Measurements from ENCODE around the gene RCC2. TPM values are rescaled to one million over a fixed set of nuclear protein-coding genes. Genes with fewer than 3 reads are reported as not detected.

The RCC2 gene
- total RNA-seq, 1 donor from 2014 or later: 41.3 TPM

DNA sequence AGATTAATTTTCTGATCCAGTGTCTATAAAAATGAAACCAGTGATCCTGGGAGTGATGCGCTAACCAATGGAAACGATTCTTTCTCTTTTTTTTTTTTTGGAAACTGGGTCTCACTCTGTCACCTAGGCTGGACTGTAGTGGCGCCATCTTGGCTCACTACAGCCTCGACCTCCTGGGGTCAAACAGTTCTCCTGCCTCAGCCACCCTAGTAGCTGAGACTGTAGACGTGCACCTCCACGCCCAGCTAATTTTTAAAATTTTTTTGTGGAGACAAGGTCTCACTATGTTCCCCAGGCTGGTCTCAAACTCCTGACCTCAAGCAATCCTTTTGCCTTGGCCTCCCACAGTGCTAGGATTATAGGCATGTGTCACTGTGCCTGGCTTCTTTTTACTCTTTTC lies 3.4 kb upstream of the RCC2 start:
- DNase-seq (ENCODE audit: low spot score): no peak

DNA sequence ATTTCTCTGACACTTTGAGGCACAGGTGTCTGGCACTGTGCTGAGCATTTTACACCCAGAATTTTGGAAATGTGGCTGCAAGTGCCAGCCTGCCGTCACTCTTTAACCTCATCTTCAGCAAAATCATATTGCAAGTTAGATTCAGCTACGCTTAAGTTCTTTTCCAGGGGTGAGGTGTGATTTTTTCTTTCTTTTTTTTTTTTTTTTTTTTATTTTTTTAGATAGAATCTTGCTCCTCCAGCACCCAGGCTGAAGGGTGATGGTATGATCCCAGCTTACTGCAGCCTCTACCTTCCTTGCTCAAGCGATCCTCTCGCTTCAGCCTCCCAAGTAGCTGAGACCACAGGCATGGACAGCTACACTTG lies 2.5 kb upstream of the RCC2 start:
- no peak for DNase-seq (ENCODE audit: low spot score)

DNA sequence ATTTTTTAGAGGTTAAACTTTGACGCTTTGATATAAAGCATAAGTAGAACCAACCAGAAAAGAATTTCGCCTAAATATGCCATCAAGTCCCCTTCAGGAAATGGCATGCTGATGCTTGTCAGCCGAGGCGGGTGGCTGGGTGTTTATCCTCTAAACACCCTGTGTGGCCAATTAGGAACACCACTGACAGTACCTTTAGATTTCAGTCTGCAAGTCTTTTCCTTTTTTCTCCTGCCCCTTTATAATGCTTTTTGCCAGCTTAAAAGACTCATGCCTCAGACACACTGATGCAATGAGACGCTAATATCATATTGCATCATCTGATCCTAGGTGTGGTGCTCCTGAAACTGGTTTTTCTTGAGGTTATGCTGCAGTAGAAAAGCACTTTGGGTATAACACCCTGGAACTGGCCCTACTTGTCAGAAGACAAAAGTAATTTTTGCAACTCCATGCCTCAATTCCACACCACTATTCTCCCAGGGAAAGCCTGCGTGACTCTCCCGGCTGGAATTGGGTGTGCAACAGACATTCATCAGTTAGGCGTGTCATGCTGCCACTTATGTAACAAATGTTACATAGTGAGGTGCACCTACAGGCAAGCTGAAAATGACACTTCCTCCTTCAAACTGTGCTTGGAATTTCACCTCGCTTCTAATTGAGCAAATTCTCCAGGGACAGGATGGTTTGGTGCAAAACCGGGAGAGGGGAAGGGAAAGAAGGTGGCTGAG lies 2.0 kb upstream of the RCC2 start:
- DNase-seq (ENCODE audit: low spot score): no peak

DNA sequence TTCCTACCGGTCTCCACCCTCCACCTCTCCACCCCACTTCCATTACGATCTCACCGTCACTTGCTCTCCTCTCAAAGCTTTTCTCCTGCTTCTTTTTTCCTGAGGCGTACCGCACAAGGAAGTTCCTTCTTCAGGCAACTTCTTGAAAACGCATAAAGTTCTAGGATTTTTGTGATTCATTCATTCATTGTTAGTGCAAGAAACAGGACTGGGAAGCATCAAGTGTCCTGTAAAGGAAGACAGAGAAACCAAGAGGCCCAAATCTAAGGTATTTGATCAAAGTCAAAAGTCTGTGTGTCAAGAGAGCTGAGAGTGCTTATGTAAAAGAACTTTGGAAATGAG lies 1.3 kb upstream of the RCC2 start:
- no peak for DNase-seq (ENCODE audit: low spot score)

DNA sequence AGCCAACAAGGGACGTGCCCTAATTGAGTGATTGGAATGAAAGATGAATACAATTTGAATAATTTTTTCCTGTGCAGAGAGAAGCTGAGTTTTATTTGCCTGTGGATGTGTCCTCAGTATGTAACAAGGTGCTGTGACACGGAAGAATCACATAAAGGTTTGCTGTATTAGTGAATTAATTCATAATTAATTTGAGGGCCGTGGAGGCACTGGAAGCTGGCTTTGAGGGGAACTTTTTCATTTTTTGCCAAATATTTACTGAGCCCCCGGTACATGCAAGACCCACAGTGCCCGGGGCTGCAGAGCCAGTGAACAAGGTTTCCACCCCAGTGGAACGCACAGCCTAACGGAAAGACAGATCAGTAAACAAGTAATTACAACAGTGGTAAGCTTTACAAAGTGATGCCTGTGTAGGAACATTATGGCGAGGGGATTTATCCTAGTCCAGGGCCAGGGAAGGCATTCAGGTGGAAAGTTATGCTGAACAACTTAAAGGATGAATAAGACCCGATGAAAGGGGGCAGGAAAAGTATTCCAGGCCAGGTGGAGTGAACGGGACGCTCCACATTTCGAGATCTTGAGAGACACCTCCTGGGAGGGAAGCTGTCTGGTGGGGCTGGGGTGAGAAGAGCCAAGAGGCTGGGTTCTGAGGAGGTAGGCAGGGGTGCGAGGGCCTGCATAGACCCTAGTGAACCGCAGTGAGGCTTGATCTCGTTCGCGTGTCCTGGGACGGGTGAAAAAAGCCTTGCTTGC lies 773 bp upstream of the RCC2 start:
- DNase-seq (ENCODE audit: low spot score): no peak

DNA sequence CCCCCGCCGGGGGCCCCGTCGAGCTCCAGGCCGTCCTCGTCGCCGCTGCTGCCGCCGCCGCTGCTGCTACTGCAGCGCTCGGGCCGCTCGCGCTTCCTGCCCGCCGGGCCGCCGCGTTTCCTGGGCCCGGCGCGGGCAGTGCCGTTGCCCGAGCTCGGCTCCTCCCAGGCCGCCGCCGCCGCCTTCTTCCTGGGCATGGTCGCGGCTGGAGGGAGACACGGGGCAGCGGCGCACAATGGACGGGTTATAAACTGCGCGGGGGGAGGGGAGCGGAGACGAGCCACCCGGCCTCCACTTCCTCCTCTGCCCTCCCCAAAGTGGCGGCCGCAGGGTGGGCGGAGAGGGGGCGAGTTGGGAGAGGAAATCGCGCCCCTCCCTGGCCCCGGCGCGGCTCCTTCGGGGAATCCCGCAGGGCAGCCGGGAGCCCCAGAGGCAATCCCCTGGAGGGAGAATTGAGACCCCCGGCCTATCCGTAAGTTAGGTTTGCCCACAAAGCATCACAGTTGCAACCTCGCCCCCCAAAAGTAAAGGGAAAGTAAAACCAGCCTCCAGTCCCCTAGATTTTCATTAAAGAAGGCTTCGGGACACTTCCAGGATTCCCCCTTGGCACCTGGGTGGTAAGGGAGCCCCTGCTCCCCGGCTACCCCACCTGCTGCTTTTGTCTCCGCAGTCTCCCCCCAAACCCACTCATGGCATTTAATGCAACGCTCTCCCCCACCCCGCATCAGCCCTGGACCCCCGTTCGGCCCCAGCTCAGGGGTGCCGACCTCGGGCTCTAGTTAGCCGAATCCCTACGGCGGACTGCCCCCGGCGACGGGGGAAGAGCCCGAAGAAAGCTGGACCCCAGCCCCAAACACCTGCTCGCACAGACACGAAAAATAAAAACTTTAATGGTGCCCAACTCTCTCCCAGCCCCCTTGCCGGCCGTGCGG lies 893 bp downstream of the RCC2 start:
- no peak for DNase-seq (ENCODE audit: low spot score)

DNA sequence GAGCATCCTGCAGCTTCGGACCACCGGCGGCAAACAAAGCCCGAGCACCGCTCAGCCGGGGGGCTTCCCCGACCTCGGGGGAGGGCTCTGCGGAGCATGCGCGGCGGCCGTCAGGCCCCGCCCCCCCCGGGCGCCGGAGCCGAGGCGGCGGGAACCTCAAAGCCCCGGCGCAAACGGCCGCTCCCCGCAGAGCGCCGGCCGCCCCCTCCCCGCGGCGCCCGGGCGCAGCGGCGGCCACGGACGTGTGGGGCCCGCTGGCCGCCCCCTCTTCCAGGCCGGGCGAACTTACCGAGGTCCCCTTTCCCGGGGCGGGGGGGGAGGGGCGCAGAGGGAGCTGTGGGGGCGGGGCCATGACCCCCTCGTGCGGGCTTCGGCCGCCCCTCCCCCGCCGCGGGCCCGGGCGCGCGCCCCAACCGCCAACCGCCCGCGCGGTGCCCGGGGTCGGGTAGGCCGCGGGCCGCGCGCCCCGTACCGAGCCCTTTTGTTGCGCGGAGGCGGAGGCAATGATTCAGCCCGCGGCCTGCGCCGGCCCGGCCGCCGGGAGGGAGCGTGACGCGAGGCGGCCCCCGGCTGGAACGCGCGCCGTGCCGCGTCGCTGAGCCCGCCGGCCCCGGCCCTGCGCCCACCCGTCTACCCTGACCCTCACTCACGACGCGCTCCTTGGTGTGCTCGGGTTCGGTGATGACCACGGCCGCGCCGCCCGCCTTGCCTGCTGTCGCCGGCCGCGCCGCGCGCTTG lies 1.7 kb downstream of the RCC2 start:
- no peak for DNase-seq (ENCODE audit: low spot score)

DNA sequence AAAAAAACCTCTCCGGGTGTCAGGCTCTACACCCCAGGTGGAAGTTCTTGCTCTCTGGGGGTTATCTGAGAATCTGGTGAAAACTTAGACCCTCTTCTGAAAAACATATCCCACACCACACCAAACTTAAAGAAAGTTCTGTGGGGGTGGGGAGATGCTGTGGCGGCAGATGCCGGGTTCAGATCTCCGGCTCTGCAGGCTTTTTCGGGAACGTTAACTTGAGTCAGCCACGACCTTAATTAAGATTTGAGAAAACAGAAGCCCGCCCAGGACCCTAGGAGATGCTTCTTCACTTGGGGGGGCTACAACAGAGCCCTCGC lies 2.3 kb downstream of the RCC2 start:
- no peak for DNase-seq (ENCODE audit: low spot score)

DNA sequence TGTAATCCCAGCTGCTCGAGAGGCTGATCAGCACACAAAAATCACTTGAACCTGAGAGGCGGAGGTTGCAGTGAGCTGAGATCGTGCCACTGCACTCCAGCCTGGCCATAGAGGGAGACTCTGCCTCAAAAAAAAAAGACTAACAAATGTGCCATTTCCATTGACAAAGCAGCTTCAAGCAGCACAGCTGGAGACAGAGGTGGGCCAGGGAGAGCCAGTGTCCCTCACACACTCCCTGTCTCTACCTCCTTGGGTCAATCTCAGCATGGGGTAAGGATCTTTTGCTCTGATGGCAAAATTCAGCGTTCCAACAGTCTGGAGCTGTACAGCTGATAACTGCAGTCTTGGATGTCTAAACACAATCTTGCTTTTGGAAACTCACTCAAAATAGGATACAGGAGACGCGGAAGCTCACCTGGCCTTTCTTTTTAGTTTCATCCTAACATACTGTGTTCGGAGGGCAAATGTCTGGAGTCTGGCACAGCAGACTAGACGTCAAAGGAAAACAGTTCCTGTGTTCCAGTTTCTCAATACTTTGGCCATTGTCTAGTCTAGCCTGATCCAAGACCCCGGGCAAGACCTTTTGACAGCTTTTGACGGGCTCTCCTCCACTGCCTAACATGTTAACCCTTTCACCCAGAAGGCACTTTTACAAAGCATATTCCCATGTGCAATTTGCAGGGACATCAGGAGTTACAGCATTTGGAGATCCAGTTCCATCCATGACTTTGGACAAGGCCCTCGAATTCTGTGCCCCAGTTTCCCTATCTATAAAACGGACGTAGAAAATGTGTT lies 2.9 kb downstream of the RCC2 start:
- no peak for DNase-seq (ENCODE audit: low spot score)

DNA sequence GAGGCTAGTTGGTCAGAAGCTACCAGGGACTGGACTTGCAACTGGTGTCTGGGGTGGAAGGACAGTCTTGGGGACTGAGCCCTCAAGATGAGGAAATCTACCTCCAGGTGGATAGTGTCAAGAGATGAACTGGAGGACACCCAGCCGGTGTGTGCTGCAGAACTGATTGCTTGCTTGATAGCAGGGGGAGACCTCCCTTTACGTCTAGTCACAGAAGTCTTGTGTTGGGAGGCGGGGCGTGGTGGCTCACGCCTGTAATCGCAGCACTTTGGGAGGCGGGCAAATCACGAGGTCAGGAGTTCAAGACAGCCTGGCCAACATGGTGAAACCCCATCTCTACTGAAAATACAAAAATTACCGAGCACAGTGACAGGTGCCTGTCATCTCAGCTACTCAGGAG lies 4.9 kb downstream of the RCC2 start:
- DNase-seq (ENCODE audit: low spot score): no peak

DNA sequence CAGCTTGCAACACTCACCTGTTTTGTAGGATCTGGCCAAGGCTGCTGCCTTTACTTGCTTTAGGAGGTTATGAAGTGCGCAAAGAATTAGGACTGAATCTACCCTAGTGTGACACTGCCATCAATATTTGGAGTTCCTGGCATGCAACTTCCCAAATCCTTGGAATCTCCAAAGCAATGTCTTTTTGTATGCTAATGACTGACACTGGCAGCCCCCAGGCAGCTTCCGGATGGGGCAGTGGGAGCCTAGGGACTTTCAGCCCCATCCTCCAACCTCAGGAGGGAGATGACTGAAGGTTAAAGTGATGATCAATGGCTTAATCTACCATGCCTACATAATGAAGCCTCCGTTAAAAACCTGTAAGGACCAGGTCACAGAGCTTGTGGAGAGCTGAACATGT lies 5.5 kb downstream of the RCC2 start:
- DNase-seq (ENCODE audit: low spot score): no peak

DNA sequence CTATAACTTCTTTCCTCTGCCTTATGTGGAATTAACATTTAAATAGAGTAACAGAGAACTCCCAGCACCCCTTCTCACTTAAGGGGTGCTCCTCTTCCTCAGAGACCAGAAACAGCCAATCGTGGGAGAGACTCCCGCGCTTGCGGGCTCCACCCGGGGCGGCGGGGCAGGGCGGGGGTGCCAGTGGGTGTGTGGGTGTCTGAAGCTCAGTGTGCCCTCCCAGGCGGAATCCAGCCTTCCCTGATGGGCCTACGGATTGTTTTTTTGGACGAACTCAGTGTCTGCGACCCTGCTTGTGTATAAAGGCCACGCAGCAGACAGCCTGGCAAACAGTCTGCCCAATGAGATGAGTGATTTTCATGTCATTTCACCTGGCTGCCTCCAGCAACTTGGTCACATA lies 6.2 kb downstream of the RCC2 start:
- DNase-seq (ENCODE audit: low spot score): no peak

DNA sequence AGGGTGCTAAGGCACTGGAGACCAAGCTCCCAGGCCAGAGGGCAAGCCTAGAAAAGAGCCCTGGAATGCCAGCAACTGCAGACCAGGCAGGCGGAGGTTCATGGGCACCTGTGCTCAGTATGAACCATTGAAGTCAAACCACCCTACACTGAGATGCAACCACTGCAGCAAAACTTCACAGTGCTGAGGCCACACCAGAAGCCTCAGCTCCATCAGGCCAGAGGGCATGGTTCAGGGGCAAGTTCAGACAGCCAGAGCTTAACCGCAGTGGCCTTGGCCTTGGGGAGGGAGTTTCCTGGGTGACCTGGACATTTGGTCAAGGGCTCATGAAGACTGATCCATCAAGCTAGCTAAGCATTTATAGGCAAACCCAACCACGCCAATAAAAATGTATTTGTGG lies 7.1 kb downstream of the RCC2 start:
- no peak for DNase-seq (ENCODE audit: low spot score)

DNA sequence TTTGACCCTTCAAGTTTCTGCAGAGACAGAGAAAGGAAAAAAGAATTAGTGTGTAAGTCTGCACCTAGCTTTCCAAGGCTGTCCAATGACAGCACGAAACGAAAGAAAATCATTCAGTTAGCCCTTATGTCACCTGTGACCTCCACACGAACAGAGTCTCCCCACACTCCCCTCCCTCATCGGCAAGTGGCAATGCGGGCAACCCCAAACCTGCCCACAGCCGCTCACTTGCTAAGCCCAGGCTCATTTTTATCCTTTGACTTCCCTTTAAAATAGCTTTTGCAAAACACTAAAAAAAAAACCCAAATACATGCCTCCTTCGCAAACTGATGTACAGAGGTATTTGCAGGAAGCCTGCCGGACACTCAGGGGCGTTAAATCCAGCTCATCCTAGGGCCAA lies 10.3 kb downstream of the RCC2 start:
- DNase-seq (ENCODE audit: low spot score): no peak

DNA sequence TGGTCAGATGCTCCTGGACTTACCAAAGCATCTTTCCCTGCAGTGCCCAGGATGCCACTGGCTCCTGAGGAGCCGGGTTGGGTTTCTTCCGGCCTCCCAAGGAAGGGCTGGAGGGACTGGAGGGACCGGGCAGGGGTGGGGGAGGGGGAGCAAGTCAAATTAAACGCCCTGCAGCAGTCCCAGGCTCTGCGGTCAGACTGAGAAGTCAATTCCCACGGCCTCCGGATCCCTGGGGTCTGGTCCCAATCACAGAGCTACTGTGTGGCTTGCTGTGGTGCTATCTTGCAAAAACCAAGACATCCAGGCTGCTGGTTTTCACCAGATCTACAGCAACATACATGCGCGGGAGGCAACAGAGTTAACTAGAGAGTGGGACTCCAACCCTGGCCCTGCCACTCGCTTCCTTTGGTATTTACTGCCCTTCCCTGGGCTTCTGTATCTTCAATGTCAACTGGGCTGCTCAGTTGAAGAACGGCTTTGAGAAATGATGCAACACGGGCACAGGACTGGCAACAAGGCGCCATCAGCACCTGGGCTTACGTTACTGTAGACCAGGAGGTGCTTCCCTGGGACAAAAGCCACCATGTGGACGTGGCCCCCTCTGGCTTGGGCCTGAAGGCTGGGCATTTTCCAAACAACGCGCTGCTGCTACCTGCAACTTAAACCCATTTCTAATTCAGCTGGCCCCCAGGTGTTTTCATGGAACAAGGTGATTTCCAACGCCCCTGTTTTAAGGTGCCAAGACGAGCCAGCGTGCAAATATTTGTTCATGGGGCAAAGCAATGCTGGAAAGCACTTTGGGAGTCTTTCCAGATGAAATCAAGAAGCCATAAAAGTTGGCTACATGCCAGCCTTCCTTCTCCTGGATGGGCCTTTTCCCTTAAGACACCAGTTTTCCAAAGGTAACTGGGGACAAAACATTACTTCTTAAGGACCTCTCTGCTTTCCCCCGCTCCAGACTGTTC lies 11.5 kb downstream of the RCC2 start:
- DNase-seq (ENCODE audit: low spot score): no peak

DNA sequence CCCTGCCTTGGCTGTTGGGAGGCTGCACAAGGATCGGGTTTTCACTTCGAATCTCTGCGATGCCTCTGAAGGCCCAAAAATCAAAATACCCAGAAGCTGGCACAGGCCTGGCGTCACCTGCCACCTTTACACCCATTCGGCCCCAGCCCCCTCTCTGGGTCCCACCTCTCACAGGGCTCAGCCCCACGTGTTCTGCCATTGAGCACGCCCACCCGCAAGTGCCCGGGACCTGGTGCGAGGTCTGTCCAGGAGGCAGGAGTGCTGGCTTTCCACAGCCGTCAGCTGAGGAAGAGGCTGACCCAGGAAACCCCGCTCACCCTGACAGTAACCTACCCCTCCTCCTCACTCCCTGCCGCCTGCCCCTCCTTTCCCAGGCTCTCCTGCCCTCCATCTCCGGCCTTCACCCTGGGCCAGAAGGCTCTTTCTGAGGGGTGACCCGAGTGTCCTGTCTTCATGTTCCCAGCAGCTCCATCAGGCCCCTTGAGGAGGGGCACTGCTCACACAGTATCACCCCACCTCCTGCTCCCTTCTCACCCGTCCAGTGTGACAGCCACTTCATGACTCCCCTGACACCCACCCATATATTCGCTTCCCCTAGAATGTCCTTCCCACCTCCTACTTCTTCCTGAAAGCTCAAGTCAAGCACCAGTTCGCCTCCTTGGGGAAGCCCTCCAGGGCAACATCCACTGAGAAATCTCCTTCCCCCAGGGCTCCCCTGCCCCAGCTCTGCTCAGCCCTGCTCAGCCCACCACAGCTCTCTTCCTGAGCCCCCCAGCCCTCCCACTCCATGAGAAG lies 13.5 kb downstream of the RCC2 start:
- DNase-seq (ENCODE audit: low spot score): no peak

DNA sequence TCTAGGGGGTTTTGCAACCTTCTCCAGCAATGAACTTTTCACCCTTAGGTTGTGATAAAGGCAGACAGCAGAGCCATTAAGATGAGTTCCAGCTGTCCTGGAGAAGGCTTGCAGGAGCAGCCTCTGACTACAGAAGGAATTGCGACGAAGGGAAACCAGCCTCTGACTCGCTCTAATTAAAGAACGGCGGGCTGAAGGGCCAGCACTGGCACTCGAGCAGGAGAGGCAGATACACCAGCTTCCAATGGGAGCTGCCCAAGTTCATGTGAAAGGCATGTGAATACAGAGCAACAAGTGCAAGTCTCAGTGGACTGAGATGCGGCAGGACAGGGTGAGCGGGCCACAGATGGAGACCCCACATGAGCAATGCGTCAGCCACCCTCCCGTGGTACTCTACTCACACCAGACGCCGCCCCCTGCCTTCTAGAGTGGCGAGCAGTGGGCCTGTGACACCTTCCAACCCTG lies 15.7 kb downstream of the RCC2 start:
- no peak for DNase-seq (ENCODE audit: low spot score)

DNA sequence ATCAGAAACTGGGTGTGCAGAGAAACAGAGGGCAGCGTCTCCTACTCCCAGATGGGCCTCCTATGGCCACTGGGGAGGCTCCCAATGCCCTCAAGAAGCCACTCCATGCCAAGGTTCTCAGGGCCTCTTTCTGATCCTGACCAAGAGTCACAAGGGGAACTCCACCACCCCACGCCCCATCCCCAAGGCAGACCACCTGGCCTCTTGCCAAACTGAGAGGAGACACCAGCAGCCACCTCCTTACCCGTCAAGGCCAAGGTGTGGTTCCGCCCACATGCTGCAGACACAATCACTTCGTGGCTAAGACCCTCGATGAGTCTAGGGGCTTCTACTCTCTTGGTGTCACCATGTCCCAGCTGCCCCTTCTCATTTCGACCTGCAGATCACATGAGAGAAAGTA lies 17.0 kb downstream of the RCC2 start:
- no peak for DNase-seq (ENCODE audit: low spot score)

Measured in mesenteric fat pad (tissue), 1 donor.